Stimulated activated CD4-positive, alpha-beta T cell treated with anti-CD3 and anti-CD28 coated beads, Interleukin-4, amount 100 ng/mL, for 48 hours (primary cell): ENCODE measurements around the gene GALNT4.

Experiments
- DNase-seq, 2 donors: peaks; one replicate each; pipeline ENCODE4 v3.0.0-alpha.2; 2020; ENCODE audit warnings: low read depth in 2 of 2

Gene GALNT4

DNA sequence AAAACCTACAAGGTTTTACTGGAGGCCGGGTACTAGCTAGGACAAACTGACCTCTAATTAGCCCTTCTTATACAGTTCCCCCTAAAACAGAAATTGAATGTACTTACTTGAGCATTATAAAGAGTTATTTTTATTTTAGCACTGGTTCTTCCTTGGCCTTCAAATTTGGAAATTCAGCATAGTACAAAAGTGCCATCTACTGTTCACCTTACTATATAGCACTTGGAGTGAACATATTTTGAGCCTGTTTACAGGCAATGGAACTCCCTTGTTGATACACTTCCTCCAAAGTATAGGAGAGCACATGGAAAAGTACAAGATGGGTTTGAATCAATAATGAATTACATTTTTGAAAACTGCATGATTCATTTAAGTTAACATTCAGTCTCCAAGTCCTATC lies 5.1 kb upstream of the GALNT4 start:
- no peak for DNase-seq

DNA sequence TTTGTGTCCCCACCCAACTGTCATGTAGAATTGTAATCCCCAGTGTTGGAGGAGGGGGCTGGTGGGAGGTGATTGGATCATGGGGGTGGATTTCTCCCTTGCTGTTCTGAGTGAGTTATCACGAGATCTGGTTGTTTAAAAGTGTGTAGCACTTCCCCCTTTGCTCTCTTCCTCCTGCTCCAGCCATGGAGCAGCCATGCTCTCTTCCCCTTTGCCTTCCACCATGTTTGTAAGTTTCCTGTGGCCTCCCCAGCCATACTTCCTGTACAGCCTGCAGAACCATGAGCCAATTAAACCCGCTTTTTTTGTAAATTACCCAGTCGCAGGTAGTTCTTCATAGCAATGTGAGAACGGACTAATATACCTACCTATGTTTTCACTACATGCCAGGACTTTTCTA lies 3.8 kb upstream of the GALNT4 start:
- no peak for DNase-seq

DNA sequence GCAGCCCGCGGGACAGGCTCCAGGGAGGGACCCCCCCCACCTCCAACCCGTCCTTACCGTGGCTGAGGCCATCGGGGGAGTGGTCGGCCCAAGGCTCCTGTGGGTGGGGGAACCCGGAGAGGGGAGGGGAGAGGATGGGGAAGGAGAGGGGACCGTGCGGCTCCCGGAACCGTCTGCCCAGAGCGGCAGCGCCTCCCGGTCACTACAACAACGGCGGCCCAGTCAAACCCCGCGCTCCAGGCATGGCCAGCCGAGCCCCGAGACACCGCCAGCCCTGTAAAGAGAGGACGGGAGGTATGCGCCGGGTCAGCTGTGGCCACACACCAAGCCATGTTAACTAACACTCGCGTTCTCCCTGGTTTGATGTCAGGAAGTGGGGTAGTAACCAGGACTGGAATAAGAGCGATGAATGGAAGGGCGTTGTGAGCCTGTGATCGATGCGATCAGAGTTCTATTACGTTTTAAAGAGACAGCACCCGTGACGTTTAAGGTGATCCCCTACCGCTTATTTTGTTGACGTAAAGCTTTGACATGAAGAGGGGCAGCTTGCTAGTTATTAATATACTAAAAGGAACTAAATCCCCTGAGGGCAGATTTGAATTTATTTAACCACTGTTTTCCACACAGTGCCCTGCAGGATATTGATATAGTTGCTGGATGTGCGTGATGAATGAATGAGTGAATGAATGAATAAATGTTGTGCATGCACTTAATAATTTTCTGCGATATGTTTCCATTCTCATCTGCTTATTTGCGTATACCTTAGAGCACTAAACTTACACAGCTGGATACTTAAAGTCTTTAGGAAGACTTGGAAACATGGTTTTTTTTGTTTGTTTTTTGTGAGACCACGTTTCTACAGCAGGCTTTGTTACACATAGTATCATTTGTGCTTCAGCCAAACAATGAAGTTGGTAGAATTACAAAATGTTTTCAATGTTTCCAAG lies 1.5 kb upstream of the GALNT4 start, which contains the start of gene POC1B:
Gene POC1B, minus strand, starts transcription at position 224 of the 947 bp plus-strand sequence. Its CDS starts 152 bp downstream, at position 72.
- DNase-seq: peak; percentile 59 to 65

DNA sequence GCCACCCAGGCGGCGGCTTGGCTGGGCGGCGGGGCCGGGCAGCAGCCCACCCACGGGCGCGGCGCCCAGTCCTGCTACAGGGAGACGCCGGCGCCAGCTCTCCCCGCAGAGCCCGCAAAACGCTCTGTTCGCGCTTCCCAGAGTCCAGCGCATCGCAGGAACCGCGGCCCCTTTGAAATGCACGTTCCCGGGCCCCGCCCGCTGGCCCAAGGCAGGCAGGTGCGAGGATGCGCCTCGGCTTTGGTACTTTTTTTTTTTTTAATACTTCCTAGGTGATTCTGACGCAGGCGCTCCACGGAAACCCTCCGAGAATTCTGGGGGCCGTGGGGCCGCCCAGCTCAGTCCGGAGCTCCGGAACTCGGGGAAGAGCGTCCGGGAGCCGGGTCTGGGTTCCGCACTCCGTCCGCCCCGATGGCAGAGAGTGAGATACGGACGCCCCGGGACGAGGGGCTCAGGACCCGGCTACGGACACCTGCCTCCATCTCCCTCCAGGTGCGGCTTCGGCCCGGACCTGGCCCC lies 768 bp upstream of the GALNT4 start:
- peak; percentile 32 to 47 for DNase-seq

DNA sequence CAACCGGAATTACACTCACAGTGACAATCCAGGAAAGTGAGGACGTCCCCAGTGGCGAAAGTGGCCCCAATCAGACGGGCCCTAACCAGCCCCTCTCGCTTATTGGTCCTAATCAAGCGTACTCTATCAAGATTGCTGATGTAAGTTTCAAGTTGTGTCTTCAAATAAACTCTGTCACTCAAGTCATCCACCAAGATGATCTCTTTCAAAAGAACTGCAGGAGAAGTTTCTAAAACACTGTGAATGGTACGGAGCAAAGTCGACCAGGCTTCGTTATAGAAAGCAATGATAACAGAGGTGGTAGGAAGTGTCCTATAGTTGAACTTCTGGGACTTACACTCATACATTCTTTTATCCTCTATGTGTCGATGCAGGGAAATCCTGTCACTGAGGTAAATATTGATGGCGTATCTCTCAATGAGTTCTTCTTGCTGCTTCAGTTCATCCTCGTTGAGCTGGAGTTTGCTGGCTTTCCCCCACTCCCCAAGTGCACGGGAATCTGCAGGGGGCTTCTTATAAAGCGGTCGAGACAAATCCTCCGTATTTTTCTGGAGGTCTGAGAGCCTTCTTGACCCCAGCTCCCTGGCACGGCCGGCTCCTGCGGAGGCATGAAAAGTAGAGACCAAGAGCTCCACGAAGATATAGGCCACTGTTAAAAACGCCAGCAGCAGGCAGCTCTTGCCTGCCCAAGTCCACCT lies 604 bp downstream of the GALNT4 start:
- DNase-seq: no peak

DNA sequence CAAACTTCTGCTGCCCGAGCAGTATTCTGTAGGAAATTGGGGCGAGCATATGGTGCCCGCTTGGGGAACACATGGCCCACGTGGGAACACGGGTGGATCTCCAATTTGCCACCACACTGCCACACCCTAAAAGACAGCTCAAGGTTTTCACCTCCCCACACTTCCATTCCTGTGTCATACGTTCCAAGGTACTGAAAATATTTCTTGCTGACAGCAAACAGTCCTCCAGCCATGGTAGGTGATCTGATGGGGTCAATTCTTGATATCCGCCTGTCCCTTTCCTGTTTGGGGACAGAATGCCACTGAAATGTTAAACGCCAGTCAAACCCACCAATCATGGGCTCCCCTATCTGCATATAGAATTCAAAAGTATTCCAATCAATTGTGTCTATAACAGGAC lies 1.2 kb downstream of the GALNT4 start:
- DNase-seq: no peak

DNA sequence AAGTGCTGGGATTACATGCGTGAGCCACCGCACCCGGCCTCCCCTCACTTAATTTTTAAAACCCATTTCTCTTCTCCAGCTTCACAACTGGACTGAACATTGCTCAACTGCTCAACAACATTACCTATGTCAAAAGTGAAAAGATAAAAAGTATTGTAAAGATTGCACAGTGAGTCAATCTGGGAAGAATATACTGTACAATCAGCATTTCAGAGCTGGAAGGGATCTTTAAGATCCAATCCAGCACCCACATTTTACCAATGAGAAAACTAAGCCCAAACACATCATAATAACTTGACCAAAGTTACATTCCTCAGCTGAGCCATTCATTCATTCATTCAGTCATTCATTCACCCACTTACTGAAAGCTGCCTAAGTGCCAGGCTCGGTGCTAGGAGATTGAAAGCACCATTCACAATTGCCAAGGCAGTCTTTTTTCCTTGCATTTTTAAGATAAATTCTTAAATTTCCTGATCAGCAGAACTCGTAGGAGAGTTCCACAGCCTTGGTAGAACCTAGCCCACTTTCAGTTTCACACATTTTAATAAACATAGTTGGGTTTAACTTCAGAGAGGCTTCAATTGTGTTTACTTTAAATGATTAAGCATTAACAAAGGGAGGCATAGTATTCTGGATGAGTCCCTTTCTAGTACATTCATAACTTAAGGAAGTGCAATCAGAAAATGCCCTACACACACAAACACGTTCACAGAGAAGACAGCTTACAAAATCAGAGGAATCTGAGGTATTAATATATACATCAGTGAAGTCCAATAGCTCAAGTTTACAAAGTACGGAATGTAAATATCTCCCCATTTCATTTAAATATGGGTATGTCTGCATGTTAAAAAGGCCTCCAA lies 3.0 kb downstream of the GALNT4 start:
- DNase-seq: no peak

DNA sequence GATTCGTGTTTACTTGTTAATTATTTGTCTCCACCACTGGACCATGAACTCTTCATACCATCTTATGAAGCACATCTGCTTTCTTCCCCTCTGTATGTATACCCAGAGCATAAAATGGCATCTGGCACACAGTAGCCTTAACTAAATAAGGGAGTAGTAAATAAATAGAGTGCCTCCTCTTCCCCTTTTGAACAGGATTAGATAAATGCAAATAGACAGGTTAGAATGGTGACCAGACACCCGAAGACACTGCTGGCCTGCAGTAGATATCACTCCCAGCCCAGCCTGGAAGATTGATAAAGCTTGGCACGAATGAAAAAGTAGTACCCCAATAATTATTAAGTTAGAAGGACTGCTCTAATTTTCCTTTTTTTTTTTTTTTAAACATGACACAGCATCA lies 6.9 kb downstream of the GALNT4 start:
- DNase-seq: no peak

DNA sequence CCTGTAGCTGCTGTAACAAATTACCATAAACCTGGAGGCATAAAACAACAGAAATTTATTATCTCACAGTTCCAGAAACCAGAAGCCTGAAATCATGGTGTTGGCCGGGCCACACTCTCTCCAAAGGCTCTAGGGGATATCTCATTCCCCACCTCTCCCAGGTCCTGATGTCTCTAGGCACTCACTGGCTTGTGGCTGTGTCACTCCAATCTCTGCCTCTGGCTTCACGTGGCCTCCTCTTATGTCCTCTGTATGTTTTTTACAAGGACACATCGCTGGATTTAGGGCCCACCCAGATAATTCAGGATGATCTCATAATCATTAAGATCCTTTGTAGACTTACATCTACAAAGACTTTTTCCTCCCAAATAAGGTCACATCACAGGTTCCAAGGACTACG lies 8.0 kb downstream of the GALNT4 start:
- no peak for DNase-seq

DNA sequence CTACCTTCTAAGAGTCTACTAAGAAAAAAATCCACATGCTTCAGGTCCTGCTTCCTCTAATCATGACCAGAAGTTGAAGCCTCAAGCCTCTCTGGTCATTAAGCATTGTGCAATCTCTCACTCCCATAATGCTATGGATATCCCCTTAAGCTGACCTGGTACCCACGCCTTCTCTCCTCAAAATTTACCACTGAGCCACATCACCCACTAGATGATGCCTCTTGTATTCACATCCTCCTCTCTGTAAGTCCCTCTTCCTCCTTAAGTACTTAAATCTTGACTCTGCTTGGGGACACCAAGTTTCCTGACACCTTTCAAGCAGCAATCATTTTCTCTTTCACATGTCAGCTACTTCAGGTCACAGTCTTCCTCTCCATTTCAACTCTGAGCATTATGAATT lies 9.8 kb downstream of the GALNT4 start:
- DNase-seq: no peak

DNA sequence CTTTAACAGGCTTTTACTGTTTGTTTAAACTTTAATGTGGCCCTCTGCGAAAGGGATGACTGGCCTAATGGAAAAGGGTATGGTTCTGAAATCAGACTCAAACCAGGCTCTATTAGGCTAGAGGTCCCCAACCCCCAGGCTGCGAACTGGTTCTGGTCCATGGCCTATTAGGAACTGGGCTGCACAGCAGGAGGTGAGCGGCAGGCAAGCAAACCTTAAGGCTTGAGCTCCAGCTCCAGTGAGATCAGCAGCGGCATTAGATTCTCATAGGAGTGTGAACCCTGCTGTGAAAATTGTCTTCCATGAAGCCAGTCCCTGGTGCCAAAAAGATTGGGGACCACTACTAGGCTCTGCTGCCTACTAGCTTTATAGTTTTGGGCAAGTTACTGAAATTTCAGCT lies 11.1 kb downstream of the GALNT4 start:
- no peak for DNase-seq

DNA sequence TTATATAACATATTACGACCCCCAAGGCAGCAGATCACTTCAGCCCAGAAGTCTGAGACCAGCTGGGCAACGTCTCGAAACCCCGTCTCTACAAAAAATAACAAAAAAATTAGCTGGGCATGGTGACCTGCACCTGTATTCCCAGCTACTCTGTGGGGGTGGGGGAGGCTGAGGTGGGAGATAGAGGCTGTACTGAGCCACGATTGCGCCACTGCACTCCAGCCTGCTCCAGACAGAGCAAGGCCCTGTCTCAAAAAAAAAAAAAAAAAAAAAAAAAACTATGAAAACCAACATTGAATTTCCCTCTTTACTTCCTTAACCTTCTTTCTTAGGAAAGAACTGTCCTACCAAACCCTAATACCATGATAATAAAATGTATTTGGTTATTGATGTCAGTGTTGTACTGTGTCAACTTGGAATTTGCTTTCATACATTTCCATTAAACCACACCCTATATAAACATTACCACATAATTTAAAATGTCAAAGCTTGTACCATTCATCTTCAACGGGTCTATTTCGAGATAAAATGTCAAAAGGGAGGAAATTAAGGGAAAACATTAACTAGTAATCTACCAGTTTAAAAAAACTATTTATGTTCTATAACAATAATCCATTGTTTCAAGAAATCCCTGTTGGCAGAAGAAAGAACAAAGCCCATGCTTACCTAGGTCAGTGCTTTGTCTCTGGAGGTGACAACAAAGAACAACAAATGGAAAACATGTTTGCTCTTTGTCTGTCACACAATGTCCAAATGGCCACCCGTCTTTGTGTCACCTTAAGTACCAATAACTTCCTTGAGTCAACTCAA lies 17.4 kb downstream of the GALNT4 start:
- DNase-seq: no peak

DNA sequence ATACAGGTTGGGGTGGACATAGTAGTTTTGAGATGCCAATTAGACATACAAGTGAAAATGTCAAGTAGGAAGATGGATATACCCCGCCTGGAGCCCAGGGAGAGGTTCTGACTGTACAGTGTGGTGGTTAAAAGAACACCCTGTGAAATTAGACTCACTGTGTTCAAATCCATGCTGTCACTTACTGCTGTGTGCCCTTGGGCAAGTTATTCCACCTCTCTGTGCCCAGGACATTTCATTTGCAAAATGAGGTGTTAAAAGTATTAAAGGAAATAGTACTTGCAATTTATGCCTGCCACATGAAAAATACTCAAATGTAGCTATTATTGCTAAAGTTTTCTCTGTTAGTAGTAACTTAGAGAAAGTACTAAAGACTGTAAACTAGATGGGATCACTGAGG lies 18.5 kb downstream of the GALNT4 start:
- no peak for DNase-seq

DNA sequence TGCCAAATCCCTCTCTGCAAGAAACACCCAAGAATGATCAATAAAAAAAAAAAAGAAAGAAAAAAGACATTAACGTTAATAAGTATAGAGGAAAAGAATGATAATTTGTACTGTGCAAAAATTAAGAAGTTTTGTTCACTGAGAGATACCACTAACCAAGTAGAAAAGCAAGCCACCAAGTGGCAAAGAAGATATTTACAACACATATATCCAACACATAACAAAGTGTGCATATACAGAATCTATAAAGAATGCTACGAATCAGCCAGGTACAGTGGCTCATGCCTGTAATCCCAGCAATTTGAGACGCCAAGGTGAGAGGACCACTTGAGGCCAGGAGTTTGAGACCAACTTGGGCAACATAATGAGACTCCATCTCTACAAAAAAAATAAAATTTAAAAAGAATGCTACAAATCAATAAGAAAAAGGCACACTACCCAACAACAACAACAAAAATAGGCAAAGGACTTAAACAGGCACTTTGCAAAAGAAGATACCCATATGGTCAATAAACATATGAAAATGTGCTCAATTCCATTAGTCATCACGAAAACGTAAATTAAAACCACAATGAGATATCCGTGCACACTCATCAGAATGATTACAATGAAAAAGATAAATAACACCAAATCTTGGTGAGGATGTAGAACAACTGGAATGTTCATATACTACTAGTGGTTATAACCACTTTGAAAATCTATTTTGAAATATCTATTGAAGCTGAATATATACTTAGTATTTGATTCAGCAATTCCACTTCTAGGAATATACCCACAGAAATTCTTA lies 19.8 kb downstream of the GALNT4 start:
- DNase-seq: no peak

DNA sequence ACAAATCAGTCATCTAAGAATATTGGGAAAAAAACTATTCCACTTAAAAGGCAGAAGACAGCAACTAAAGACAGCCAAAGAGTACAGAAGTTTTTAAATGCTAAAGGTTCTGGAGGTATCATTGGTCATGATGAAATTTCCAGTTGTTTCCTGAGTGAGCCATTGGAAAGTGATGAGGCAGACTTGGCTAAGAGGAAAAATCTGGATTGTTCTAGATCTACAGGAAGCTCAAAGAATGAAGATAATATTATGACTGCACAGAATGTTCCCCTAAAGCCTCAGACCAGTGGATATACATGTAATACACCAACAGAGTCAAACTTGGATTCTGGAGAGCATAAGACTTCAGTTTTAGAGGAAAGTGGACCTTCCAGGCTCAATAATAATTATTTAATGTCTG lies 22.8 kb downstream of the GALNT4 start:
- no peak for DNase-seq

DNA sequence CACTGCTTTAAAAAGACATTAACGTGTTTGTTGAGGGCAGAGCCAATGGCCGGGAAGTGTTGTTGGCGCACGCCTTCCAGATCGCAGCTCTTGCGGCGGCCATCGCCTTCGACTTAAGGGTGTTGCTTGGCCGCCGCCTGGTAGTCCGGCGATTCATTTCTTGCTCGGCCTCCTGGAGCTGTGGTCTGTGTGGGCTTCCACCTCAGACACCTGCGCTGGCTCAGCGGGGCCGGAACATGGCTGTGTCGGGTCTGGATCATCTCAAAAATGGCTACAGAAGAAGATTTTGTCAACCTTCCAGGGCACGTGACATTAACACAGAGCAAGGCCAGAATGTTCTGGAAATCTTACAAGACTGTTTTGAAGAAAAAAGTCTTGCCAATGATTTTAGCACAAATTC lies 24.7 kb downstream of the GALNT4 start:
- DNase-seq: no peak

DNA sequence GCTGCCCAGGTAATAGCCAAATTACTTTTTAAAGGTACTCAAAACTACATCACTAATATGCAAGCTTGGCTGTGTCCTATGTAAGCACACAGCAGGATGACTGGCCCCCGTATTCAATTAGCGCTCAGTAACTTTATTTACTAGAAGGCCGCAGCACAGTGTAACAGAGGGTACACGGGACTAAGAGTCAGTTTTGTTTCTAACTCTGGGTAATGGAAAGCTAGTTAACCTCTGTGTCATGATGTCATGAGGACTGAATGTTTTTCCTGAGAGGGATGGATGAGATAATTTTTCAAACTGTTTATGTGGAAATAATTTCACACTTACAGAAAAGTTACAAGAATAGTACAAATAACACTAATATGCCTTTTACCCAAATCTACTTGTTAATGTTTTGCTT lies 27.1 kb downstream of the GALNT4 start:
- no peak for DNase-seq

DNA sequence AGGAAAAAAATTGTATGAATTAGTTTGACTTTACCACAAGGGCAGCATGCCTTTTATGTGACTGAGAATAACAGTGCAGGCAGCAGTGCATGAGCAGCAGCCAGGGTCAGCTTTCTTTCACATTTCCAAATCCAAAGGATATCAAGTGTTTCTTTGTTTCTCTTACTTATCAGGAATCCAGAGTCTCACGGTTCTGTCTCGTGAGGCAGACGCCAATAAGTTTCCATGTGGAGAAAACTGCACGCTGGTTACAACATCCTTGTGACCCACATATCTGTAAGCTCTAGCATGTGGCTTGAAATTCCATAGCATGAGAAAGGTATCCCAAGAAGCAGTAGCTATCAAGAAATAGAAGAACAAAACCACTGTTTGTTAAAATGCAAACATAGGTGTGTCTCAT lies 27.6 kb downstream of the GALNT4 start:
- no peak for DNase-seq

DNA sequence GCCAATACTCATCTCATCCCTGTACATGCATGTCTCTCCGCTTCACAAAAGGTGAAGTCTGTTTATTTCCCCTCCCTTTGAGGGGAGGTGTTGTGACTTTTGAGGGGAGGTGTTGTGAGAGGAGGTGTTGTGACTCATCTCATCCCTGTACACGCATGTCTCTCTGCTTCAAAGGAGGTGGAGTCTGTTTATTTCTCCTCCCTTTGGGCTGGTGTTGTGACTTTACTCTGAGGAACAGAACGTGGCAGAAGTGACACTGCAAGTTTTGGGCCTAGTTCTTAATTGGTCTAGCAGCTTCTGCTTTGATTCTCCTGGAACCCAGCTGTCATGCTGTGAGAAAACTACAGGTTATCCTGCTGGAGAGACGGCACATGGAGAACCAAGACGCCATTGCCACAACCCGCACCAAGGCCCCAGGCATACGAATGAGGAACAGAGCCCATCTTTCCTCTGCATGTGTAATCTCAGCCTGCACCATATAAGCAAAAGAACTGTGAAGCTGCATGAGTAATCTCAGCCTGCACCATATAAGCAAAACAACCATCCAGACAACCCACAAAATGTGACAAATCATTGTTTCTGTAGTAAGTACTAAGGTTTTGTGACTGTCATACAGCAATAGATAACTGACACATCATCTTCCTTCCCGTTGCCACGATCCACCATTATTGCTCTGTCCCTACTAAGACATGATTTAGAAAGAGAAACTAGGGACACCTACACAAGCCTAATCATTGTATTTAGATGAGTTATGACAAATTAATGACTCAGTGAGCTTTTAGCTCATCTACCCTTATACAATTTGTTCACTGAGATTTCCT lies 30.0 kb downstream of the GALNT4 start:
- peak; percentile 16 to 34 for DNase-seq
